Left ventricle myocardium inferior (tissue), 1 donor: ENCODE results near the gene CCNG1. TPM values are rescaled to one million over a fixed set of nuclear protein-coding genes. Genes with fewer than 3 reads are reported as not detected.

ENCODE experiments used
- DNase-seq: peaks from one replicate; pipeline ENCODE4 v3.0.0-alpha.2; 2020
- H3K27ac ChIP-seq: fragments of 200-600 bp; replicated peaks from 2 replicates; pipeline ENCODE4 v1.8.0; 2021
- H3K27me3 ChIP-seq: fragments of 200-600 bp; 2 replicates; pipeline ENCODE4 v1.8.0; 2021; ENCODE audit warnings: low read depth
- H3K36me3 ChIP-seq: fragments of 200-600 bp; 2 replicates; pipeline ENCODE4 v1.8.0; 2021
- H3K4me1 ChIP-seq: fragments of 200-600 bp; 2 replicates; pipeline ENCODE4 v1.8.0; 2021
- H3K4me3 ChIP-seq: fragments of 200-600 bp; 2 replicates; pipeline ENCODE4 v1.8.0; 2021; ENCODE audit warnings: mild to moderate bottlenecking, moderate library complexity
- H3K9me3 ChIP-seq: fragments of 200-600 bp; replicated peaks from 2 replicates; pipeline ENCODE4 v1.8.0; 2021
- intact Hi-C: fragments of 100-400 bp; cut with micrococcal nuclease; formaldehyde crosslinking; loops from one replicate; pipeline ENCODE4 v1.11.0; 2022
- total RNA-seq: library from RNA; stranded (reverse); fragmentation: NEBNext Ultra II Directional; extraction: Animal tissue kit (Norgen Biotek cat#: 25700); gene quantifications from one replicate; pipeline ENCODE4 v1.2.1, GENCODE V29; 2021
- TF ChIP-seq, protein P1 (sequence below): fragments of 200-600 bp; IDR thresholded peaks from 2 replicates; pipeline ENCODE4 v1.8.0; 2021; ENCODE audit warnings: antibody characterized with exemption, mild to moderate bottlenecking, borderline replicate concordance
- donor health status: DM: no; HTN: yes; CAD: no; lungs with severe emphysema.

Gene CCNG1
- total RNA-seq, 1 donor from 2014 or later, result 80.8 TPM

DNA sequence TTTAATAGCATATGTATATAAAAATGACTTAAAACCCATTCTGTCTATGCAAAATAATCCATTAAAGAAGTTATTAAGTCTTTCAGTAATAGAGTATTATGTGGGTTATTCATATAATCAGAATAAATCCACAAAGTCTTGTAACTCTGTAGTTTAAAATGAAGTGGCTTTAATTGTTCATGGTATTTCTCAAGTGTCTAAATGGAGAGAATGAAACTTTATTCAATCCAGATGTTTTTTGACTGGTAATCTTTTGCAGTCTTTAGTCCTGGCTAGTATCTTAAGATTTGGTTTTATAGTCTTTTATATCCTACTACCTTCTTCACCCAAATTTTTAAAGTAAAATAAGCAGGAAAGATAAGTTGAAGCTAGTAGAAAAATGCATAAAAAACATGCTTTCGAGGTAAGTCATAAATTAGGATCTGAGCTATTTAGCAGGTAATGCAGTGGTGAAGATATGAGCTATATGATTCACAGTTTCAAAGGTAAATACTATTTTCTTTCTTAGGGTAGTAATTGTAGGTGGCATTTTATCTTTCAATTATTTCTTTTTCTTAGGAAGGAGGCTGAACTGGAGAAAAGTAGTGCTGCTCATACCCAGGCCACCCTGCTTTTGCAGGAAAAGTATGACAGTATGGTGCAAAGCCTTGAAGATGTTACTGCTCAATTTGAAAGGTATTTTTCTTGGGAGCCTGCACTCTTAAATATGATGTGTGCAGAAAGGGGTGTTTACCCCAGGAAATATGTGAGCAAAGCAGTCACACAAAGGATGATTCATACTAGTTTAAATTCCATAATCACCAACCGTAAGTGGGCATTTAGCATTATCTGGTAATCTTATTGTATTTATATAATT is 41.0 kb downstream of the CCNG1 start:
- H3K36me3 ChIP-seq, result no peaks in the 10 kb centered on the region
- H3K4me3 ChIP-seq, result no peak overlapping the region
- H3K9me3 ChIP-seq, result no peaks in the 10 kb centered on the region
- no peaks in the 10 kb centered on the region for H3K4me1 ChIP-seq
- H3K27me3 ChIP-seq, result no peaks in the 10 kb centered on the region
- intact Hi-C loops, result no loop called here
- TF ChIP-seq, protein P1, sequence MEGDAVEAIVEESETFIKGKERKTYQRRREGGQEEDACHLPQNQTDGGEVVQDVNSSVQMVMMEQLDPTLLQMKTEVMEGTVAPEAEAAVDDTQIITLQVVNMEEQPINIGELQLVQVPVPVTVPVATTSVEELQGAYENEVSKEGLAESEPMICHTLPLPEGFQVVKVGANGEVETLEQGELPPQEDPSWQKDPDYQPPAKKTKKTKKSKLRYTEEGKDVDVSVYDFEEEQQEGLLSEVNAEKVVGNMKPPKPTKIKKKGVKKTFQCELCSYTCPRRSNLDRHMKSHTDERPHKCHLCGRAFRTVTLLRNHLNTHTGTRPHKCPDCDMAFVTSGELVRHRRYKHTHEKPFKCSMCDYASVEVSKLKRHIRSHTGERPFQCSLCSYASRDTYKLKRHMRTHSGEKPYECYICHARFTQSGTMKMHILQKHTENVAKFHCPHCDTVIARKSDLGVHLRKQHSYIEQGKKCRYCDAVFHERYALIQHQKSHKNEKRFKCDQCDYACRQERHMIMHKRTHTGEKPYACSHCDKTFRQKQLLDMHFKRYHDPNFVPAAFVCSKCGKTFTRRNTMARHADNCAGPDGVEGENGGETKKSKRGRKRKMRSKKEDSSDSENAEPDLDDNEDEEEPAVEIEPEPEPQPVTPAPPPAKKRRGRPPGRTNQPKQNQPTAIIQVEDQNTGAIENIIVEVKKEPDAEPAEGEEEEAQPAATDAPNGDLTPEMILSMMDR, result no peak
- H3K27ac ChIP-seq, result no peak overlapping the region
- no peak for DNase-seq

DNA sequence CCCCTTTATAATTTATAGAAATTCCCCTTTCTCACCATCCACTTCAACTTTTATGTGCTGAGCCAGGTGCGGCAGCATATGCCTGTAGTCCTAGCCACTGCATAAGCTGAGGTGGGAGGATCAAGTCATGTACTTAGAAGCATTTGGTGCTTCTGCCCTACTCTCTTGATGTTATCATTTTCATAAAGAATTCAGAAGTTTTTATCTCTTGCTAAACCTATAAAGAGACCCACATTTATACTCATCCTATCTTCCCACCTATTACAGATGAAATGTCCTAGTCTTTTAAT is 41.5 kb downstream of the CCNG1 start:
- H3K36me3 ChIP-seq, result no peaks in the 10 kb centered on the region
- DNase-seq, result no peak
- intact Hi-C loops, result no loop called here
- TF ChIP-seq, protein P1, result no peak
- no peak overlapping the region for H3K27ac ChIP-seq
- H3K4me3 ChIP-seq, result no peak overlapping the region
- no peaks in the 10 kb centered on the region for H3K9me3 ChIP-seq
- no peaks in the 10 kb centered on the region for H3K4me1 ChIP-seq
- H3K27me3 ChIP-seq, result no peaks in the 10 kb centered on the region

DNA sequence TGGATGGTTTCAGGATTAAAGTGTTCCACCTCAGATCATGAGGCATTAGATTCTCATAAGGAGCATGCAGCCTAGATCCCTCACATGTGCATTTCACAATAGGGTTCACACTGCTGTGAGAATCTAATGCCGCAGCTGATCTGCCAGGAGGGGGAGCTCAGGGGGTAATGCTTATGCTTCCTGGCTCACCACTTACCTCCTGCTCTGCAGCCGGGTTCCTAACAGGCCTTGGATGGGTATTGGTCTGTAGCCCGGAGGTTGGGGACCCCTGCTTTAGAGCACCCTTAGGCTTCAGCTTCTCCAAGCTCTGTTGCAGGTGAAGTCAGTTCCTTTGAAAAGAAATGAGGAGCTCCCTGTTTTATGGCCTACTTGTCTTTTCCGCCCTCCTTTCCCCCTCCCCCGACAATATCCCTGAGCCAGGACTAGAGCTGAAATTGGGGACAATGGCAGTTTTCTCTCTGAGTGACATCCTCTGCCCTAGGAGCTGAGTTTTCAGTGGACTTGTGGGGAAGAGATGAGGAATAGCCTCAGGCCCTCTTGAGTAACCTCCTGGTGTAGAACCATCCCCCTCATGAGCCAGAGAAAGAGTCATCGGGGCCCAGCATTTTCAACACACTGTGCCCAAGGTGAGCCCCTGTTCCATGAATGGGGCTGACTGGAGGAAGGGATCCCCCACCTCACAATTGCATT is 51.8 kb downstream of the CCNG1 start:
- Histone ChIP-seq H3K27me3 (no peaks in the 10 kb centered on the region), H3K4me1 (no peaks in the 10 kb centered on the region), H3K27ac (no peak overlapping the region), H3K36me3 (no peaks in the 10 kb centered on the region), H3K4me3 (no peak overlapping the region), H3K9me3 (no peaks in the 10 kb centered on the region)
- intact Hi-C loops, result no loop called here
- TF ChIP-seq, protein P1, result no peak
- DNase-seq, result no peak

DNA sequence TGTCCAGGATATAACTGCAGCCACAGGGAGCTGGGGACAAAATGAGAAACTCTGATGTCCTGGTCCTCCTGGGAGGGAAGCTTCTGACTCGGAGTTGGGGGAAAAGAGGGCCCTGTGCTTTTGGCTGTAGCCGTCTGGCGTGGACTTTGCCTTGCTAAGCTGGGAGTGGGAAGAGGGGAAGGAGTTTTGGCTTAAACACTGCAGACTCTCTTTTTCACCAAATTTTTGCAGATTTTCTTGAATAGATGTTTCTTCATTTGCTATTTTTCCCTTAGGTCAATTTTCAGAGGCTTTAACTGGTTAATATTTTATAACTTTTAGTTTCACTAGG is 52.3 kb downstream of the CCNG1 start:
- H3K27me3 ChIP-seq, result no peaks in the 10 kb centered on the region
- TF ChIP-seq, protein P1, result no peak
- no peaks in the 10 kb centered on the region for H3K36me3 ChIP-seq
- H3K9me3 ChIP-seq, result no peaks in the 10 kb centered on the region
- no peak for DNase-seq
- no peak overlapping the region for H3K4me3 ChIP-seq
- H3K27ac ChIP-seq, result no peak overlapping the region
- H3K4me1 ChIP-seq, result no peaks in the 10 kb centered on the region
- intact Hi-C loops, result no loop called here

Other genes with a start within 250 kb of the CCNG1 start
- 13.0 TPM for gene NUDCD2, start 22.5 kb downstream of the CCNG1 start, total RNA-seq
- 0.91 TPM for gene HMMR, start 23.0 kb downstream of the CCNG1 start, total RNA-seq
- 69.2 TPM for gene MAT2B, start 68.0 kb downstream of the CCNG1 start, total RNA-seq